Hepatic stellate cell (primary cell): Measurements from ENCODE around the gene LFNG.
"Not testable (repeated sequence)": the region's sequence is repeated elsewhere in the genome, so short reads cannot be mapped to it uniquely, and the experiment has no call there.

Experiments
- DNase-seq: peaks from one replicate; pipeline ENCODE4 v3.0.0; 2011; ENCODE audit warnings: low spot score

Gene LFNG

DNA sequence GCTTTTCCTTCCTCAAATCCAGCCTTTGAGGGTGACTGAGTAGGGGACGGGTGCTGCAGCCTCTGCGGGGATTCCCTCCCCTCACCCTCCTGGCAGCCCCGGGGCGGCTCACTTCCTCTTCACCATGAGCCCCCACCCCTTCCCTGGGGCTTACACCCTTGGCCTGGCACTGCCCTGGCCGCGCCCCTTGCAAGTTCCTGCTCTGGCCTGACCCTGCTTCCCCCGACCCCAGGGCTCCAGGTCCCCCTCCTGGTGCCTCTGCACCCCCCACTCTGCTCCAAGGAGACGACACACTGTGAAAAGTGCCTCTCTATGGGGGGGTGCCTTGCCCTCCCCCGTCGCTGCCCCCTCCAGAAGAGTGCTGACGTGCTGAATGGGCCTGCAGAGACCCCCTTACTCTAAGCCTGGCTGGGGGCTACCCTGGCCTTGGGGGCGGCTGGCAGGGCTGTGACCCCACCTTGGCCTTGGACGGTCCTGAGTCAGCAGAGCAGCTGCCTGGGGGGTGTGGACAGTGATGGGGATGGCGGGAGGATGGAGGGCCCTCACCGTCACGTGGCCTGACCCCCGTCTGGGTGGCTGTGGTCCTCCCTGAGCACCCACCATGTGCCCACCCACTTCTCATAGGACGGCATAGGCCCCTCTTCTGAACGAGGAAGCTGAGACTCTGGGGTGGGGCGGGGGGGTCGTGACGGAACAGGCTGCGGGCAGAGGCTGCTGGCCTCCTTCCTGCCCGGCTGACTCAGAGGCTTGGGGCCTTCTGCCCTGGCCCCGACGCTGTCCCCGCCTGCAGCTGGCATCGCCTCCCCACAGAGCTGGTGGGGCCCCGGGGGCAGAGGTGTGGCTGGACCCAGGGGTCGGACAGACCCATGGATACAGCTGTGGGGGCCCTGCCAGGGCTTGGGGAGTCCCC lies 9.8 kb downstream of the LFNG start:
- DNase-seq, result no peak

DNA sequence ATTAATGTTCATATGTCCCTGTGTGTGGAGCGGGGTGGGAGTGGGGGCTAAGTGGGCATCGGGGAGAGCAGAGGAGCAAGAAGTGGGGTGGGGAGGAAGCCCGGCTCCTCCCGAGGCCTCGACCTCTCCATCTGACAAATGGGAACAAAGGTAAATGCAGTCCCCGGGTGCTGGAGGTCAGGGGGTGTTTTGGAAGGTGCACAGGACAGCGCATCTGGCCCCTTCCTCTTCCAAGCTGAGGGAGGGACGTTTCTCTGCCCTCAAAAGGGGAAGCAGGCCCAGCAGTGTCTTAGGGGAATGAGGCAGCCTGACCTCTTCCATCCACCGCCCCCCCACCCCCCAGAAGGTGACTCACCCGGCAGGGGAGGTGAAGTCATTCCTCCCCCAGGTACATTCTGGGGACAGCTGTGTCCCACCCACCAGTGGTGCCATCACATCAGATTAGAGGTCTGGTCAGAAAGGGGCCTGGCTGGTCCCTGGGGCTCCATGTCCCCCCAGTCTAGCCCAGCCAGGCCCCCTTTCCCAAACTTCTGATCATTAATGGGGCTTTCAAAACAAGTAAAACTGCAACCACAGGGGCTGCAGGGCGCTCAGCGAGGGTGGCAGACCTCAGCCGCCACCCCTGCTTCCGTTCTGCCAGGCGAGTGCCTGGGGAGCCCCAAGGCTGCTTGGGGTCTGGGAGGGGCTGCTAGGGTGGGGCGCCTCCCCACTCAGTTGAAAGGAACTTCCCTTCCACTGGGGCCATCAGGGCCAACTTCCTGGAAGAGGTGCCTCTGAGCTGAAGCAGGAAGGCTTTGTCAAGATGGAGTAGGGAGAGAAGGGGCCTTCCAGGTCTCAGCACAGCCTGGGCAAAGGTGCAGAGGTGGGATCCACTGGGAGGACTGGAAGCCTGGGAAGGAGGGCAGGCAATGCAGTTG lies 10.8 kb downstream of the LFNG start:
- no peak for DNase-seq

DNA sequence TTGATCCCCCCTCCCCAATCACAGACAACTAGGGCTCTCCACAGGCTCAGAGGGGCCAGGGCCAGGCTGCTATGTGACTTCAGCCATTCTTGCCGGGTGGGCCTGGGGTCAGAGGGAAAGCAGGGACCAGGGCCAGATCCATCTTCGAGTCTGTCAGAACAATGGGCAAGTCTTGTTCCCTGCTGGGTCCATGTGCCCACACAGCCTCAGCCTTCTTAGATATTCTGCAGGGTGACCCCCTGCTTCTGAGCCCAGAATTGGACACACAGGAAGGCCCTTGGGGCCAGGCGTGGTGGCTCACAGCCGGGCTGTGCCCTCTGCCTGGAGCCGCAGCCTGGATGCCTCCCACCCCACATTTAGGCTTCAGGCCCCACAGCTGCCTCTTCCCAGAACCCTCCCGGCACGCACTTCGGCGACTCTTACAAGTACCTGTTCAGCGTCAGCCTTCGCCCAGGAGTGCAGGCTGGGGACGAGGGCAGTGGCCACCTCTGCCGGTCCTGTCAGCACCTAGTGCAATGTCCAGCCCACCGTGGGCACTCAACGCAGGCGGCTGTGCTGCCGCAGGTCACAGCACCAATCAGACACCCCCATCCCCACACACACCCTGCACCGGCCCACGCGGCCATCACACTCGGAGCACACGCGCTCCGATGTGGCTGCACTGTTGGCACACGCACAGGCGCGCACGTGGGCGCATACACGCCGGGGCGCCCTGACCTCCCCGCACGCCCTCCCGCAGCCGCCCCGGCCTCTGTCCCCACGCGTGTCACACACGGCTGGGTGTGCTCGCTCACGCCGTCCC lies 11.6 kb downstream of the LFNG start:
- not testable (repeated sequence) for DNase-seq

DNA sequence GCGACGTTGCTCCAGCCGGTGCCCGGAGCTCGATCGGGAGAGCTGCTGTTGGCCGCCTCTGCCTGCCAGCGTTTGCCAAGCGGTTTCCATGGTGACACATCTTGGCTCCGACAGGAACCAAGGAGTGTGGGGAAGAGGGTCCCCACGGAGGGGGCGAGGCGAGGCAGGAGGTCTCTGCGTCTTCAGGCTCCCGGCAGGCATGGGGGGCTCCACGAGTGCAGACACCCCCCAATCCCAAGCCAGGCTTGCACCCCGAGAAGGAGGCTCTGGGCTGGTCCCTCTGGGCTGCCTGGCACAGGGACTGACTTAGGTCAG lies 12.2 kb downstream of the LFNG start:
- not testable (repeated sequence) for DNase-seq

DNA sequence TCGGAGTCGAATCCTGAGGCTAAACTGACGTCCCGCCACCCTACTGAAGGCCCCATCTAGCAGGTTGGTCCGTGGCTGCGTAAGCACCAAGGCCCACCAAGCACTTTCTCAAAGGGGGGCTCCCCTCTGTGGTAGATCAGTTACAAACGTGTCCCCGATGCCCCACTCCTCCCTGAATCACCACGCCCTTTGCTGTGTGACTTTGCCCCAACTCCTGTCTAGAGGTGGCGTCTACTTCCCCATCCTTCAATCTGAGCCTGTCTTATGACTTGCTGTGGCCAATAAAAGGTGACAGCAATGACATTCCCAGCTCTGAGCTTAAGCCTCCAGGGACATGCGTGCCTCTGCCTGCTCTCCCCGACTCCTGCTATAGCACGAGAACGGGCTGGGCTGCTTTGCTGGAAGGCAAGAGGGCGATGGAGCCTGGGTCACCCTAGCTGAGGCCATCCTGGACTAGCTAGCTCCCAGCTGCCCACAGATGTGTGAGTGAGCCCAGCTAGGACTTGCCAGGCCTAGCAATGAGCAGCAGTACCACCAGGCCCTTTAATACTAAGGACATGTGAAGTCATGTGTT lies 12.7 kb downstream of the LFNG start:
- not testable (repeated sequence) for DNase-seq

DNA sequence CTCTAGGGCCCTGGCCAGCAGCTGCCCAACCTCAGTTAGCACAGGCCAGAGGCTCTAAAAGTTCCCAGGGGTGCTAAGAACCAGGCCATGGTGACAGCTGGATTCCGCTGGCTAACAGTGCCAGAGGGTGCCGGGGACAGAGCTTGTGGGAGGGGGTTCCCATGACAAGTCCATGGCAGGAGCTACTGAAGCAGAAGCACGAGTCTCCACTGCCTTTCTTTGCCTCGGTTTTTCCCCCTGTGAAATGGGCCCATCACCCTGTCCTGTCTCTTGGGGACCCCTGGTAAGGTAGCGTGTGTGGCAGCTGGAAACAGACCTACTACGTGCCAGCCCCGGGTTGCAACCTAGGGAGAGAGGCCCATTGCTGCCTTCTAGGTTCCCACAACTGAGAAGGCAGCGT lies 13.2 kb downstream of the LFNG start:
- not testable (repeated sequence) for DNase-seq

DNA sequence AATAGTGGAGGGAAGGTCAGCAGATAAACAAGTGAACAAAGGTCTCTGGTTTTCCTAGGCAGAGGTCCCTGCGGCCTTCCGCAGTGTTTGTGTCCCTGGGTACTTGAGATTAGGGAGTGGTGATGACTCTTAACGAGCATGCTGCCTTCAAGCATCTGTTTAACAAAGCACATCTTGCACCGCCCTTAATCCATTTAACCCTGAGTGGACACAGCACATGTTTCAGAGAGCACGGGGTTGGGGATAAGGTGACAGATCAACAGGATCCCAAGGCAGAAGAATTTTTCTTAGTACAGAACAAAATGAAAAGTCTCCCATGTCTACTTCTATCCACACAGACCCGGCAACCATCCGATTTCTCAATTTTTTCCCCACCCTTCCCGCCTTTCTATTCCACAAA lies 14.0 kb downstream of the LFNG start:
- not testable (repeated sequence) for DNase-seq

DNA sequence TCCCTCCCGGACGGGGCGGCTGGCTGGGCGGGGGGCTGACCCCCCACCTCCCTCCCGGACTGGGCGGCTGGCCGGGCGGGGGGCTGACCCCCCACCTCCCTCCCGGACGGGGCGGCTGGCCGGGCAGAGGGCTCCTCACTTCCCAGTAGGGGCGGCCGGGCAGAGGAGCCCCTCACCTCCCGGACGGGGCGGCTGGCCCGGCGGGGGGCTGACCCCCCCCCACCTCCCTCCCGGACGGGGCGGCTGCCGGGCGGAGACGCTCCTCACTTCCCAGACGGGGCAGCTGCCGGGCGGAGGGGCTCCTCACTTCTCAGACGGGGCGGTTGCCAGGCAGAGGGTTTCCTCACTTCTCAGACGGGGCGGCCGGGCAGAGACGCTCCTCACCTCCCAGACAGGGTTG lies 14.6 kb downstream of the LFNG start:
- not testable (repeated sequence) for DNase-seq

DNA sequence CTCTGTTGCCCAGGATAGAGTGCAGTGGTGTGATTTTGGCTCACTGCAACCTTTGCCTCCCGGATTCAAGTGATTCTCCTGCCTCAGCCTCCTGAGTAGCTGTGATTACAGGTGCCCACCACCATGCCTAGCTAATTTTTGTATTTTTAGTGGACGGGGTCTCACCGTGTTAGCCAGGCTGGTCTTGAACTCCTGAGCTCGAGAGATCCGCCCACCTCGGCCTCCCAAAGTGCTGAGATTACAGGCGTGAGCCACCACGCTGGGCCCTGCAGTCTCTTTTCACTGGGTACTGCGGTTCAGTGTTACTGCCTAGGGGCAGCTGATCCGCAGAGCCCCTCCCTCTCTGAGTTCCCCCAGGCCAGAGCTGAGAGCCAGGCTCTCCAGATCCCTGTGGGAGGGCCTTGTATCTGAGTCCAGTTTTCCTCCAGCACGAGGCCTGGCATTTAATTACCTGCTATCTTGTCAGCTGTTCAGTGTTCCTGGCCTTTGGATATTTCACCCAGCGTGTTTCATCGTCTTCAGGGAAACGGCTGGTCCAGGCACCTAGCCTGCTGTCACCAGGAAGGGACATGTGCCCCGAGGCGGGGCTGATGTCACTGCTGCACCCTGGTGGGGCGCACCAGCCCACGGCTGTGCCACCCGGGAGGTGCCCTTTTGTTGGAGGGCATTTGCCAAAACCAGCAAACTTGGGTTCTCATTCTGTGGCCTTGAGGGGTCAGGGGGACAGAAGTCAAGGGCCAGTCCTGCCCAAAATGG lies 16.5 kb downstream of the LFNG start:
- DNase-seq, result not testable (repeated sequence)

DNA sequence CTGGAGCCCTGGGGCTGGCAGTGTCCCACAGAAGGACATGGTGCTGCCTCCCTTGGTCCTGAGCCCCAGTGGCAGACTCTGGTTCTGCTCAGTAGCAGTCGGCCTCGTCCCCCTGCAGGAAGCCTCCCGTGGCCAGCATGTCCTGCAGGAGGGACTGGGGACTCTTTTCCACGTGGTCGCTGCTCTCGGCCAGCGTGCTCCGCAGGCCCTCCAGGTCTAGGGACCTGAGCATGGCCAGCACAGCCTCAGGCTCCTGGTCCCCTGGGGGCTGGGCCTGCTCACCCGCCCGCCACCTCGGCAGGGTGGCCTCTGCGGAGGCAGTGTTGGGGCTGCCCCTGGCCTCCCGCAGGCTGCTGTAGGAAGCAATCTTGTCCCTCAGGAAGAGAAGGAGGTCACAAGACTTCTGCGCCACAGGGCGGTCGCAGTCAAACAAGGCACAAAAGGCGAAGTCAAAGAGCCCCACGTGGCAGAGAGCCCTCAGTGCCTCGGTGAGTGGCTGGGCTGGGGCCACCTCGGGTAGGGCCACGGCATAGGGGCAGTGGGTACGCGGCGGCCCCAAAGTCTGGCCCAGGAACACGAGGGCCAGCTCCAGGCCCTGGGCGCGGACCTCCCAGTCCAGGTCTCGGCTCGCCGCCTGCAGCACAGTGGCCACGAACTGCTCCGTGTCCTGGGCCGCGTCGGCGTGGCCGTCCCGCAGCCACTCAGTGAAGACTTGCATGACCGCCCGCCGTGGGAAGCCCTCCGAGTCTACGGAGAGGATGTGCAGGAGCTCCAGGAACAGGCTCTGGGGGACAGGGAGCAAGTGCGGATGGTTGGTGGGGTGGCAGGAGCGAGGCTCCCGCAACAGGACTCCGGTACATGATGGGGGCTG lies 18.6 kb downstream of the LFNG start:
- no peak for DNase-seq

DNA sequence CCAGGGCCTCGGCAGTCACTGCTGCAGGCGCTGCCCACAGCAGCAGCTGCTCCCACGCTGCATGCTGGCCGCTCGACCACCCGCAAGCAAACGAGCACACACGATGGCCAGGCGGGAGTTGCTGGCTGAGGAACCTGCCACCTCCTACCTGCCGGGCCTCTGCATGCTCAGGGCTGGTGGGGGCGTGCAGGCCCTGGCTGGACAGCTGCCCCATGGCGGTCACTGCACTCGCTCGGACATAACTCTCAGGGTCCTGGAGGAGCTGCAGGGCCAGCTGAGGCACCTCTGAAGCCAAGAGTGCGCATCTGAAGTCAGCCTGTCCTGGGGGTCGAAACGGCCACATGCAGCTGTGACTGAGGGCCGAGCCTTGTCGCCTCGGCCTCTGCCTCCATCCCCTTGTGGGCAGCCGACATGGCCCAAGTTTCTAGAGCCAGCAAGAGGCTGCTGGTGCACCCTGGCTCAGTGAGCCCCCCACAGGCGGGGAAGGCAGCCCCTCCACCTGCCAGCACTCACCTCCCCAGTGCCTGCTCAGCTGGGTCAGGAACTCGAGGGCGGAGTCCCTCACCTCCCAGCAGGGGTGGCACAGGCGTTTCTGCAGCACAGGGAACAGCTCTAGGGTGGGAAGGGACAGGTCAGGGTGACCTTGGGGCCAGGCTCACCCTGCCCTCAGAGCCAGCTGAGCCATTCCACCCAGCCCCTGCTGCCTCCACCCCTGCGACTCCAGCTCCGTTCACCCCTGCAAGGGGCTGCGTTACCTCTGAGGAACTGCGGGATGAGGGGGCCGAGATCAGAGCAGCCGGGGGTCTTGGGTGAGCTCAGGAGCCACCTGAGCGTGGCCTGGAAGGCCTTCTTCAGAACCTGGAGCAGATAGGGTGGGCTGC lies 19.7 kb downstream of the LFNG start:
- DNase-seq, result no peak

DNA sequence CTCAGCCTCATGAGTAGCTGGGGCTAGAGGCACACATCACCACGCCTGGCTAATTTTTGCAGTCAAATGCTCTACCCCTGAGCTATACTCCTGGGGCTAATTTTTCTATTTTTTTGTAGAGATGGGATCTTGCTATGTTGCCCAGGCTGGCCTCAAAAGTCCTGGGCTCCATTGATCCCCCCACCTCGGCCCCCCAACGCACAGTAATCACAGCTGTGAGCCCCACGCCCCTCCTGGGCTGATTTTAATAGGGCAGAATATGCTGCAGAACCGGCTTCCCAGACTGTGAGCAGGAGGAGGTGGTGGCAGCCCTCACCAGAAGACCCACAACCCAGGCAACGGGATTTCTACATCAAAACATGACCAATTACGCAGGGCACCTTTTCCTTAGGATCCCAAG lies 20.6 kb downstream of the LFNG start:
- no peak for DNase-seq

DNA sequence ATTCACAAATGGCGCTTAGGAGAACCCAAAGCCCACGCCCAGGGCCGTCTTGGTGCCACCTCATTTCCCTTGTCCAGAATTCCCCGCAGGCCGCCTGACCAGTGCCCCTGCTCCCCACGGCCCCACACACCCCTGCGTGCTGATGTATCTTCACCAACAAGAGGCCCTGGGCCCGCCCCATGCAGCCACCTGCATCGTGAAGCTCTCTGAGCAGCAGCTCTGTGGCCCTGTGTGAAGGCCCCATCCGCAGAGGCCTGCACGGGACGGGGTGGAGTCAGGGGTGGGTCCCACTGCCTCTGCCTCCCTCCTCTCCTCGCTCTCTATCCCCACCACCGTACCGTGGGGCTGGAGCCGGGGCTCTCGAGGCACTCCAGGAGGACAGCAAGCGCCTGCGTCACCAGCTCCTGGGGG lies 21.1 kb downstream of the LFNG start:
- no peak for DNase-seq

DNA sequence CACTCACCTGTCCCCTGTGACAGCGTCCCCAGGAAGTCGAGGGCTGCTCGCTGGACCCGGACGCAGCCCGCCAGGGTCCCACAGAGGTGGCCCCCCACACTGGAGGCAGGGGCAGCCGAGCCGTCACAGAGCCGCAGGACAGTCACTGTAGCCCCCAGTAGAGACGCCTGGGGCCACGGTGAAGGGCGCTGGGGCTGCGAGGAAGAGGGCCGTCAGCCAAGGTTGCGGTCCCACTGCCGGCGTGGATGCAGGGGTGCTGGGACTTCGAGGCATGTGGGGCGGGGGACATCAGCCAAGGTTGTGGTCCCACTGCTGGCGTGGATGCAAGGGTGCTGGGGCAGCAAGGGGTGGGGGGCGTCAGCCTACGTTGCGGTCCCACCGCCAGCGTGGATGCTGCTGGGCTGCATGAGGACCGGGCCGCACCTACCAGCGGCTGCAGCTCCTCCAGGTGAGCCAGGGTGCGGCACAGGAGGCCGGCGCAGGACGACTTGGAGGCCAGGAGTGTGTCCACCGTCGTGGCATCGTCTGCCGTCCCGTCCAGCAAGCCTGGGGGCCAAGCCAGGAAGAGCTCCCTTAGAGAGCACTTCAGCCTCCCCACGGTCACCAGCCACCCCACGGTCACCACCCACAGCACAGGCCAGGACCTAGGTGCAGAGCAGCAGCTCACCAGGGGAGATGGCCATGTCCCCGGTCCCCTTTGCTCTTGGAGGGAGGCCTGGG lies 21.9 kb downstream of the LFNG start:
- DNase-seq, result no peak

DNA sequence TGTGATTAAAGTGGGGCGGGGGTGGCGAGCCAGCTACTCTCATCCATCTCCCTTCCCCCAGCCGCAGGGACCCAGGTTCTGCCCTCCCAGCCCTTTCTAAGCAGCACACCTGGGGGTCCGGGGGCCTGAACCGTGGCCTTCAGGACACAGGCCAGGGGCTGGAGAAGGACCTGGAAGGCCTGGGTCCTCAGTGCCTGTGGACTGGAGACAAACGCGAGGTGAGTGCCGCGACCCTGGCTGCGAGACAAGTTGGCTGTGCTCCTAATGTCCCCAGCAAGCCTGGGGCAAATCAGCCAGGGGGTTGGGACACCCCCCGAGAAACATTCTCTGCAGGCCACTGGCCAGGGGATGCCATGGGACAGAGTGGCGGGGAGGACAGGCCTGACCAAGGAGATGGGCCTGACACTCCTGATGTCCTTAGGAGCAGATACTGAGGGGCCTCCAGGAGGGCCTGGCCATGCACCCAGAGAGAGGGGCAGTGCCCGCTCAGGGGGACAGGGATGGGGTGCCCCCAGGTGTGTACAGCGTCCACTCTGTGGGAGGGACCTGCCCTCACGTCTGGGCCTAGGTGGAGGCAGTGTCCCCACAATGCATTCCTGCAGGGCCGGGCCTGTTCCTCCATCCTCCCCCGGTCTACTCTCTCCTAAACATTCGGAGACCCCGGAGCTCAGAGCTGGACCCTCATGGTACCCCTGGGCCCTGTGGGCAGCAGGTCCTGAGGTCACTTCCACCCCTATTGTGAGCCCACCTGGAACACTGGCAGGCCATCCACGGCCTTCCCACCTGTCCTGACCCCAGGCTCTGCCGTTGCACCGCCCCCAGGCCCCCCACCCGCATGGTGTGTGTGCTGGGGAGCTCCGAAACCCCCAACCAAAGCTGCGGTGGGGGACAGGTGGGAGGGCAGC lies 22.7 kb downstream of the LFNG start:
- no peak for DNase-seq

DNA sequence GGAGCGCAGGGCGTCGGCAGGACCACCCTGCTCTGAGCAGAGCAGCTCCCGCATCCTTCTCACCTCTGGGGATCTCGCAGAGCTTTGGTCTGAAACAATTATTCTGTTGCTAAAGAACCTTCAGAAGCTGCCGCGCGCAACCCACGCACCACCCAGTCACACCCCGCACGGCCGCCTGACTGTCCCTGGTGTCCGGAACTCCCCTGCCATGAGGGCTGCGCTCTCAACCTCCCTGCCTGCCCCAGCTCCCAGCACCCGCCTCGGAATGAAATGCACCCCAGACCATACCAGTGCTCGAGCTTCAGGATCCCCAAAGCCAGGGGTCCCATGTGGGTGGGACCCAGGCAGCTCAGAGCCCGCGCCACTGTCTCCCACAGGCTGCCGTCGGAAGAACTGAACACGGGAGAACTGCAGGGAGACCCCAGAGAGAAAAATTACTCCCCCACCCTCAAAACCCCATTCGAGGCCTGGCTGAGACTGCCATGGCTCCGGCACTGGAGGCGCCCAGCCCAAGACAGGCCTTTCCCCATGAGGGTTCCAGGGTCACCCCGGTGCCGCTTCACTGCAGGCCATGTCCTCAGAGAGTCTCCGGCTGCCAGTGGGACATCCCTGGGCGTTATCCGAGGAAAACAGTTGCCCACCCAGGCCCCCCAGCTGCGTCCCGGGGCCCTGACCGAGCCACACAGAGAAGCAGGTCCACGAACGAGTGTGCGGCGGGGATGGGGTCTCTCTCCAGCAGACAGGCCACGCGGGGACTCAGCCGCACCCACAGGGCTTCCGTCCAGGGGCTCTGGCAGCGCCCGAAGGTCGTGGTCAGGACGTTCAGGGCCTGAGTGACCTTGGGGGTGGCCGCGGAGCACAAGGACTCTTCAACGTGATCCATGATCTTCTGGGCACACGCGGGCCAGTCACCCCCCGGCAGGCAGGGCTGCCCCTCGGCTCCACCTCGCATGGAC lies 23.6 kb downstream of the LFNG start:
- DNase-seq, result no peak
